Activated CD4-positive, CD25-positive, alpha-beta regulatory T cell (primary cell): Measurements from ENCODE around the gene ITGAV.

Experiments
- DNase-seq, 4 experiments: peaks; one replicate each; lab custom pipeline; 2025; lab: John Stamatoyannopoulos, UW

ITGAV gene

GRCh38 chr2:186612555-186613440 is 22.9 kb downstream of the ITGAV start:
- no peak for DNase-seq

- no peak for DNase-seq
Measured at GRCh38 chr2:186614373-186614772, 24.5 kb downstream of the ITGAV start.

- no peak for DNase-seq
Measured at GRCh38 chr2:186617148-186617547, 27.3 kb downstream of the ITGAV start.

GRCh38 chr2:186617771-186618170 is 27.9 kb downstream of the ITGAV start:
- no peak for DNase-seq

GRCh38 chr2:186618696-186619095 is 28.8 kb downstream of the ITGAV start:
- no peak for DNase-seq

- no peak for DNase-seq
Measured at GRCh38 chr2:186623084-186623483, 33.2 kb downstream of the ITGAV start.

- no peak for DNase-seq
Measured at GRCh38 chr2:186624276-186624675, 34.4 kb downstream of the ITGAV start.

GRCh38 chr2:186629250-186629996 is 39.6 kb downstream of the ITGAV start:
- DNase-seq, result no peak

- DNase-seq, result no peak
Measured at GRCh38 chr2:186632417-186632816, 42.6 kb downstream of the ITGAV start.

- no peak for DNase-seq
Measured at GRCh38 chr2:186634701-186635100, 44.8 kb downstream of the ITGAV start.

- DNase-seq, result no peak
Measured at GRCh38 chr2:186636800-186637496, 47.1 kb downstream of the ITGAV start.

- no peak for DNase-seq
Measured at GRCh38 chr2:186637497-186637800, 47.6 kb downstream of the ITGAV start.

GRCh38 chr2:186639939-186640338 is 50.1 kb downstream of the ITGAV start:
- DNase-seq, result no peak

GRCh38 chr2:186641132-186641806 is 51.4 kb downstream of the ITGAV start:
- no peak for DNase-seq

GRCh38 chr2:186641807-186642321 is 52.0 kb downstream of the ITGAV start:
- DNase-seq, result no peak

- DNase-seq, result no peak
Measured at GRCh38 chr2:186644791-186645190, 54.9 kb downstream of the ITGAV start.

- DNase-seq, result no peak
Measured at GRCh38 chr2:186645999-186646398, 56.1 kb downstream of the ITGAV start.

GRCh38 chr2:186648130-186648529 is 58.3 kb downstream of the ITGAV start:
- no peak for DNase-seq

- no peak for DNase-seq
Measured at GRCh38 chr2:186653511-186653910, 63.7 kb downstream of the ITGAV start.

- no peak for DNase-seq
Measured at GRCh38 chr2:186659383-186659782, 69.5 kb downstream of the ITGAV start.

- no peak for DNase-seq
Measured at GRCh38 chr2:186664385-186665043, 74.7 kb downstream of the ITGAV start.
